Measurements from ENCODE around the gene LRRC23. TPM values are rescaled to one million over a fixed set of nuclear protein-coding genes. Genes with fewer than 3 reads are reported as not detected.

LRRC23 gene
- total and polyA plus RNA-seq, 7 donors = 5.3 to 21.0 (median 12.2) TPM

- H3K27ac ChIP-seq = peak overlapping the region; percentile 97 to 100 (median 99)
- H3K27me3 ChIP-seq = no peaks in the 10 kb centered on the region
- DNase-seq = no peak
- H3K36me3 ChIP-seq = peaks cover 0 to 17% (median 17%) of the 10 kb centered on the region in 4 donors
- H3K4me3 ChIP-seq = peak overlapping the region; percentile 84 to 99 (median 98)
- peaks cover 4 to 83% (median 75%) of the 10 kb centered on the region in 4 donors for H3K4me1 ChIP-seq
- no peaks in the 10 kb centered on the region for H3K9me3 ChIP-seq
- TF ChIP-seq POLR2AphosphoS5 (IDR thresholded peaks at IDR 0.05) (no peak), EP300 (IDR thresholded peaks at IDR 0.05) (no peak), CTCF (IDR thresholded peaks at IDR 0.05) (no peak), POLR2A (IDR thresholded peaks at IDR 0.05) (no peak)
- WGBS, 2 donors = 48 to 64% methylated on average over 7 of the region's 7 CpGs
- intact Hi-C loops (cut with DNase I) = no loop called here
These were observed 25.1 kb downstream of the LRRC23 start for GRCh38 chr12:6929466-6930452.

GRCh38 chr12:6932766-6933165 lies 28.1 kb downstream of the LRRC23 start:
- TF ChIP-seq POLR2A (IDR thresholded peaks at IDR 0.05) = no peak
- TF ChIP-seq POLR2AphosphoS5 (IDR thresholded peaks at IDR 0.05) = no peak
- no peak for TF ChIP-seq EP300 (IDR thresholded peaks at IDR 0.05)
- TF ChIP-seq CTCF (IDR thresholded peaks at IDR 0.05) = no peak
- no peaks in the 10 kb centered on the region for H3K27me3 ChIP-seq
- no peak for DNase-seq
- 54 to 75% methylated on average over 1 of the region's 1 CpG for WGBS, 2 donors
- H3K27ac ChIP-seq = peak overlapping the region; percentile 46 to 99 (median 92)
- peaks cover 0 to 73% (median 63%) of the 10 kb centered on the region in 4 donors for H3K4me1 ChIP-seq
- peaks cover 0 to 34% (median 30%) of the 10 kb centered on the region in 4 donors for H3K36me3 ChIP-seq
- no peak overlapping the region for H3K4me3 ChIP-seq
- no peaks in the 10 kb centered on the region for H3K9me3 ChIP-seq
- intact Hi-C loops (cut with DNase I) = no loop called here

- Histone ChIP-seq H3K36me3 (peaks cover 0 to 39% (median 30%) of the 10 kb centered on the region in 4 donors), H3K4me1 (peaks cover 0 to 83% (median 74%) of the 10 kb centered on the region in 4 donors), H3K27ac (peak overlapping the region; percentile 46 to 99 (median 92)), H3K4me3 (peak overlapping the region in 1 of 4 donors; percentile 1), H3K27me3 (no peaks in the 10 kb centered on the region), H3K9me3 (no peaks in the 10 kb centered on the region)
- DNase-seq = no peak
- intact Hi-C loops (cut with DNase I) = no loop called here
- TF ChIP-seq POLR2A (IDR thresholded peaks at IDR 0.05) (no peak), POLR2AphosphoS5 (IDR thresholded peaks at IDR 0.05) (peak in 2 of 4 donors; percentile 17 to 20)
- WGBS, 2 donors = 20 to 45% methylated on average over 8 of the region's 8 CpGs
These were observed 29.5 kb downstream of the LRRC23 start for GRCh38 chr12:6934110-6934509.

GRCh38 chr12:6935371-6936193 lies 31.0 kb downstream of the LRRC23 start:
- no peak for DNase-seq
- Histone ChIP-seq H3K36me3 (peaks cover 0 to 53% (median 32%) of the 10 kb centered on the region in 4 donors), H3K27ac (peak overlapping the region; percentile 46 to 99 (median 92)), H3K9me3 (no peaks in the 10 kb centered on the region), H3K4me1 (peaks cover 0 to 73% (median 66%) of the 10 kb centered on the region in 4 donors), H3K4me3 (no peak overlapping the region), H3K27me3 (no peaks in the 10 kb centered on the region)
- peak in 1 of 4 donors; percentile 7 for TF ChIP-seq POLR2AphosphoS5 (IDR thresholded peaks at IDR 0.05)
- TF ChIP-seq CTCF (IDR thresholded peaks at IDR 0.05) = no peak
- no peak for TF ChIP-seq EP300 (IDR thresholded peaks at IDR 0.05)
- WGBS, 2 donors = 77 to 81% methylated on average over 14 of the region's 14 CpGs
- intact Hi-C loops (cut with DNase I) = loop anchor here (5.0 kb wide), 1 partner anchor 63 kb away; the partner anchor contains the start of gene SPSB2

Measured in sigmoid colon (tissue), 7 donors.